Keratinocyte (primary cell): ENCODE data around the gene GSTM2. TPM values are rescaled to one million over a fixed set of nuclear protein-coding genes. Genes with fewer than 3 reads are reported as not detected.

Experiments used
- DNase-seq: peaks from one replicate; pipeline ENCODE4 v3.0.0-alpha.2; 2011; ENCODE audit warnings: low read depth, missing footprints, low spot score
- FAIRE-seq: peaks from 2 replicates; lab custom pipeline; 2011; peaks lifted over from hg19 to GRCh38; lab: Jason Lieb, UNC
- H2AFZ ChIP-seq: 2 replicates; pipeline ENCODE4 v1.6.0; 2012; ENCODE audit warnings: low read length, control low read depth, inconsistent platforms; ENCODE audit not compliant: control insufficient read depth
- H3K27ac ChIP-seq: 2 replicates; pipeline ENCODE4 v1.5.1; 2011; ENCODE audit warnings: low read length; ENCODE audit not compliant: control insufficient read depth, insufficient read depth
- H3K27me3 ChIP-seq: 3 replicates; pipeline ENCODE4 v1.6.0; 2011; ENCODE audit warnings: low read length; ENCODE audit not compliant: control insufficient read depth, insufficient read depth; ENCODE audit errors: extremely low read depth
- H3K36me3 ChIP-seq, 2 experiments: 2 replicates in 1 of 2; 3 replicates in 1 of 2; pipeline ENCODE4 v1.5.1; 2011; ENCODE audit warnings: low read length in 2 of 2, mild to moderate bottlenecking in 1 of 2; ENCODE audit not compliant: control insufficient read depth in 2 of 2, insufficient read depth in 2 of 2; ENCODE audit errors: extremely low read depth in 1 of 2
- H3K4me1 ChIP-seq: 3 replicates; pipeline ENCODE4 v1.5.1; 2011; ENCODE audit warnings: low read length; ENCODE audit not compliant: control insufficient read depth, insufficient read depth; ENCODE audit errors: extremely low read depth
- H3K4me2 ChIP-seq: 3 replicates; pipeline ENCODE4 v1.6.0; 2011; ENCODE audit warnings: low read depth, low read length; ENCODE audit not compliant: control insufficient read depth, insufficient read depth; ENCODE audit errors: extremely low read depth
- H3K4me3 ChIP-seq, 3 experiments: fragments of 200-600 bp in 1 of 3; sonication (generic) in 1 of 3; 2 replicates in 2 of 3; 3 replicates in 1 of 3; pipeline ENCODE4 v1.5.1; 2011 to 2016; ENCODE audit warnings: low read length in 3 of 3, mild to moderate bottlenecking in 3 of 3, control low read depth in 2 of 3, inconsistent platforms in 1 of 3, low read depth in 1 of 3, mixed read lengths in 1 of 3, mixed run types in 1 of 3, moderate library complexity in 1 of 3; ENCODE audit not compliant: control insufficient read depth in 2 of 3, insufficient read depth in 2 of 3; ENCODE audit errors: extremely low read depth in 1 of 3
- H3K79me2 ChIP-seq: 2 replicates; pipeline ENCODE4 v1.6.0; 2012; ENCODE audit warnings: low read length; ENCODE audit not compliant: control insufficient read depth, insufficient read depth
- H3K9ac ChIP-seq: 3 replicates; pipeline ENCODE4 v1.6.0; 2011; ENCODE audit warnings: low read length; ENCODE audit not compliant: control insufficient read depth, insufficient read depth; ENCODE audit errors: extremely low read depth
- H3K9me1 ChIP-seq: 3 replicates; pipeline ENCODE4 v1.6.0; 2011; ENCODE audit warnings: low read length; ENCODE audit not compliant: control insufficient read depth, insufficient read depth; ENCODE audit errors: extremely low read depth
- H3K9me3 ChIP-seq: 2 replicates; pipeline ENCODE4 v1.5.1; 2012; ENCODE audit warnings: low read depth, low read length; ENCODE audit not compliant: control insufficient read depth
- H4K20me1 ChIP-seq: 3 replicates; pipeline ENCODE4 v1.6.0; 2011; ENCODE audit warnings: low read length; ENCODE audit not compliant: control insufficient read depth, insufficient read depth; ENCODE audit errors: extremely low read depth
- CTCF ChIP-seq, 3 experiments: IDR thresholded peaks in 1 of 3; conservative IDR thresholded peaks in 1 of 3; optimal IDR thresholded peaks in 1 of 3; 2 replicates in 2 of 3; 3 replicates in 1 of 3; pipeline versions ENCODE3 to v1.5.1; 2011; ENCODE audit warnings: low read length in 3 of 3, mild to moderate bottlenecking in 3 of 3, moderate library complexity in 2 of 3, control low read depth in 1 of 3, inconsistent platforms in 1 of 3; ENCODE audit not compliant: insufficient read depth in 2 of 3; ENCODE audit errors: extremely low read depth in 1 of 3
- EZH2 ChIP-seq: IDR thresholded peaks from one replicate; pipeline ENCODE4 v1.6.1; 2012; ENCODE audit warnings: inconsistent platforms, mild to moderate bottlenecking, low read length, moderate library complexity
- dilution Hi-C: fragments of 300-500 bp; cut with MboI; formaldehyde crosslinking; loops from one replicate; pipeline ENCODE4 v1.7.0; 2020; ENCODE audit warnings: low sequenced_read_pairs; ENCODE audit not compliant: extremely low pct_ligation_motif_present
- polyA plus RNA-seq, 5 experiments: library from polyadenylated mRNA; depleted of rRNA in 3 of 5; stranded (reverse) in 3 of 5; stranded (forward) in 1 of 5; unstranded in 1 of 5; fragments of >200 nt; gene quantifications; 1 replicate in 1 of 5; 2 replicates in 3 of 5; 3 replicates in 1 of 5; pipeline versions ENCODE4 v1.2.1 to v1.2.3, GENCODE V29; 2011 to 2012; ENCODE audit warnings: missing spikeins in 2 of 5, low read depth in 1 of 5, low replicate concordance in 1 of 5

GSTM2 gene
- polyA plus RNA-seq, 1 donor (not counting 4 experiments of a cell fraction or from before 2014, with no cell fraction given): 11.1 TPM

DNA sequence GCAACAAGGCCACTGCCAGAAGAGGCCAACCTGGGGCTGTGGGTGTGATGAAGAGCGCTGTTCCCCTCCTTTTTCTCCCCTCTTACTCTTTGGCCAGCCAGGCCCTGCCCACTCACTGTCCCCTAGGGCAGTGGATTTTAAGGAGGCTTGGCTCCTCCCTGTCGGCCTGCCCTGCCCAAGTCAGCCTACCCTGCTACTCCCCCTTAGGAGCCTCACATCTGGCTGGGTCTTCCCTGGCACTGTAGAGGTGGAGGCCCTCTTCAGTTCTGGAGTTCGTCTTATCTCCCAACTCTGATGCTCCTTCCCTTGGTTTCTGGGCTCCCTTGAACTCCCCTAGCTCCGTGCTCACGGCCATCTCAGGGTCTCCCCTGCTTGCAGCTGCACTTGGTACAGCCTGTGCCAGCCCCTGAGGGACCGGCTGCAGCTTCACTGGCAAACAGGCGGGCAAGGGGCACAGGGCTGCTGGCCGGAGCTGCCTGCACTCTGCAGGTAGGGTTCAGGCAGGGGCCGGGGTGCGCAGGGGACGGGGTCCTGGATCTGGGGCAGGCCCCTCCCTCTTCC, 44.2 kb upstream of the GSTM2 start:
- DNase-seq: no peak
- H4K20me1 ChIP-seq: no peaks in the 10 kb centered on the region
- H3K79me2 ChIP-seq: peaks cover 50% of the 10 kb centered on the region
- peaks cover 7 to 9% of the 10 kb centered on the region in 2 experiments for H3K36me3 ChIP-seq
- no peak overlapping the region for H2AFZ ChIP-seq
- TF ChIP-seq EZH2: no peak
- TF ChIP-seq CTCF (optimal IDR thresholded peaks at IDR 0.05 in 1 of 3, IDR thresholded peaks at IDR 0.05 in 1 of 3, conservative IDR thresholded peaks at IDR 0.05 in 1 of 3; ENCODE audit: extremely low read depth in 1 of 3, insufficient read depth in 2 of 3, low read length in 3 of 3): no peak
- no peak overlapping the region for H3K9ac ChIP-seq
- no peak overlapping the region for H3K27ac ChIP-seq
- no peak overlapping the region for H3K4me3 ChIP-seq
- H3K4me1 ChIP-seq: peaks cover 20% of the 10 kb centered on the region
- no peaks in the 10 kb centered on the region for H3K9me3 ChIP-seq
- no peaks in the 10 kb centered on the region for H3K9me1 ChIP-seq
- no peaks in the 10 kb centered on the region for H3K27me3 ChIP-seq
- dilution Hi-C loops: no loop called here
- no peak for FAIRE-seq
- H3K4me2 ChIP-seq: no peak overlapping the region

DNA sequence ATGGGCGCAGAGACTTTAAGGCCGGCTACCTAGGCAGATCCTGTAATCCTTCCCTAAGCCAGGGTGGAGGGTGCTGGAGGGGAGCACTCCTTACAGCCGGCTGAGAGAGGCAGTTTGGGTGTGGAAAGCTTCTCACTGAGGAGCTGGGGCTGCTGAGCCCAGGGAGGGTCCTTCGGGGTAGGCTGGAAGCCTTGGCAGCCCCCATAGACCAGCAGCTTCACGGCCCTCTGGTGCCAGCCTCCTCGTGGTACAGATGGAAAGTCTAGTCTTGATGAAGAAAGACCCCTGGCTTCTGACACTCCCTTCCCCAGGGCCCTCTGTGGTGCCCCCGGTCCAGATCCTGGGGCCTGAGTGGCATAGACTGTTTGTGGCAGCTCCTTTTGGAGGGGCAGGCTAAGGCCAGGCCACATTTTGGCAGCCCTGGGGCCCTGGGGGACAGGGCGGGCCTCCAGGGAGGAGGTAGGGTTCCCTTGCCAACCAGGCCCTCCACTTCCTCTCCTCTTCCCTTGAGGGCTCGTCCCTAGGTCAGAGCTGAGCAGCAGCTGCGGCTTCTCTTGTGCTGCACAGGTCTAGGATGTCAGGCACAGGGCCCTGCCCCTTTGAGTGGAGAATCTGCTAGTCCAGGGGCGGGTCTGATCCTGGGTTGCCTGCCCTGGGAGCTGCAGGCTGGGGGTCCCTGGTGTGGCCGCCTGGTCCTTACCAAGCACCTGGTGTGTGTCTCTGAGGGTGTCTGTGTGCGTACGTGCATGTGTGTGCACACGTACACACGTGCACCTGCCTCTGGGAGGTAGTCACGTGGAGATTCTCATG, 43.5 kb upstream of the GSTM2 start:
- DNase-seq (no peak), FAIRE-seq (no peak)

More for the DNA sequence above, 43.5 kb upstream of the GSTM2 start:
- TF ChIP-seq EZH2 (no peak), CTCF (optimal IDR thresholded peaks at IDR 0.05 in 1 of 3, IDR thresholded peaks at IDR 0.05 in 1 of 3, conservative IDR thresholded peaks at IDR 0.05 in 1 of 3; ENCODE audit: extremely low read depth in 1 of 3, insufficient read depth in 2 of 3, low read length in 3 of 3) (no peak)
- Histone ChIP-seq H3K79me2 (peaks cover 50% of the 10 kb centered on the region), H2AFZ (no peak overlapping the region), H3K27ac (no peak overlapping the region), H3K9me1 (no peaks in the 10 kb centered on the region), H4K20me1 (no peaks in the 10 kb centered on the region), H3K36me3 (peaks cover 9 to 12% of the 10 kb centered on the region in 2 experiments), H3K9ac (no peak overlapping the region), H3K4me2 (no peak overlapping the region), H3K4me1 (peaks cover 14% of the 10 kb centered on the region), H3K4me3 (no peak overlapping the region), H3K27me3 (no peaks in the 10 kb centered on the region), H3K9me3 (no peaks in the 10 kb centered on the region)
- dilution Hi-C loops: no loop called here
